Ovary (tissue), 9 donors: ENCODE data around the gene STAMBPL1. TPM values are rescaled to one million over a fixed set of nuclear protein-coding genes. Genes with fewer than 3 reads are reported as not detected.

Experiments
- DNase-seq, 5 donors: peaks; one replicate each; pipeline ENCODE4 v3.0.0-alpha.2; 2019 to 2020
- H3K27ac ChIP-seq, 2 donors: fragments of 200-600 bp; one replicate each; pipeline versions ENCODE4 v1.5.1 to v1.8.0; 2019 to 2022
- H3K27me3 ChIP-seq: fragments of 200-600 bp; one replicate; pipeline ENCODE4 v1.8.0; 2022
- H3K36me3 ChIP-seq: fragments of 200-600 bp; sonication (generic); one replicate; pipeline ENCODE4 v1.5.1; 2019
- H3K4me1 ChIP-seq: one replicate; pipeline ENCODE4 v1.8.1; 2013; ENCODE audit warnings: mild to moderate bottlenecking, moderate library complexity; ENCODE audit not compliant: insufficient read depth
- H3K4me3 ChIP-seq: fragments of 200-600 bp; sonication (generic); one replicate; pipeline ENCODE4 v1.5.1; 2017
- H3K9me3 ChIP-seq, 2 donors: fragments of 200-600 bp in 1 of 2; sonication (generic) in 1 of 2; one replicate each; pipeline versions ENCODE4 v1.5.1 to v1.8.1; 2013 to 2019; ENCODE audit warnings: mild to moderate bottlenecking in 1 of 2, moderate library complexity in 1 of 2
- EP300 ChIP-seq: sonication (generic); formaldehyde crosslinking; IDR thresholded peaks from one replicate; pipeline ENCODE4 v1.6.1; 2017; ENCODE audit warnings: antibody characterized with exemption
- POLR2A ChIP-seq: fragments of 450-650 bp; IDR thresholded peaks from one replicate; pipeline ENCODE4 v1.6.1; 2017; ENCODE audit warnings: antibody characterized with exemption, mild to moderate bottlenecking, moderate library complexity
- whole genome bisulfite sequencing, 3 donors: extraction: QIAGEN DNeasy Blood & Tissue Kit in 1 of 3; methylation state at CpG; one replicate each; pipeline versions ENCODE4 v1.1.5 to v1.1.7; 2013 to 2017; 5-methylcytosine and 5-hydroxymethylcytosine counted together
- intact Hi-C, 4 donors: fragments of 100-400 bp; cut with DNase I; formaldehyde crosslinking; loops; one replicate each; pipeline versions ENCODE4 v1.11.0 to v1.15.1; 2022 to 2023
- polyA plus RNA-seq, 2 donors: library from polyadenylated mRNA; stranded (reverse); fragments of 200-250 nt in 1 of 2; fragments of 350-450 nt in 1 of 2; fragmentation: Illumina TruSeq in 1 of 2; extraction: RNeasy Lipid Tissue Mini Kit (QIAGEN cat#74804) in 1 of 2; gene quantifications; one replicate each; pipeline ENCODE4 v1.2.3, GENCODE V29; 2013 to 2014
- total RNA-seq, 7 donors: library from RNA; depleted of rRNA in 2 of 7; stranded (reverse); fragments of >200 nt in 2 of 7; fragmentation: NEBNext Ultra II Directional in 3 of 7; extraction: Animal tissue kit (Norgen Biotek cat#: 25700) in 3 of 7; gene quantifications; one replicate each; pipeline versions ENCODE4 v1.1.0 to v1.2.4, GENCODE V29; 2016 to 2023
- TF ChIP-seq, protein P1 (sequence below), 3 donors: fragments of 450-650 bp in 2 of 3; fragments of 200-600 bp in 1 of 3; IDR thresholded peaks; one replicate each; pipeline versions ENCODE4 v1.5.1 to v1.8.0; 2016 to 2022; ENCODE audit warnings: antibody characterized with exemption in 3 of 3, mild to moderate bottlenecking in 1 of 3
- donor health status: DM: no; HTN: no; CAD: no; lungs with moderate emphysema.
- donor health status: DM: no; HTN: no; CAD: no.
- donor health status: Bipolar disorder and iron deficiency.
- donor health status: DM: yes; HTN: yes; CAD: no.
- donor health status: DM: no; HTN: no; CAD: no.
- donor health status: DM: yes; HTN: yes; CAD: no.

STAMBPL1 gene
- total and polyA plus RNA-seq, 9 donors = 7.9 to 39.6 (median 14.4) TPM

DNA sequence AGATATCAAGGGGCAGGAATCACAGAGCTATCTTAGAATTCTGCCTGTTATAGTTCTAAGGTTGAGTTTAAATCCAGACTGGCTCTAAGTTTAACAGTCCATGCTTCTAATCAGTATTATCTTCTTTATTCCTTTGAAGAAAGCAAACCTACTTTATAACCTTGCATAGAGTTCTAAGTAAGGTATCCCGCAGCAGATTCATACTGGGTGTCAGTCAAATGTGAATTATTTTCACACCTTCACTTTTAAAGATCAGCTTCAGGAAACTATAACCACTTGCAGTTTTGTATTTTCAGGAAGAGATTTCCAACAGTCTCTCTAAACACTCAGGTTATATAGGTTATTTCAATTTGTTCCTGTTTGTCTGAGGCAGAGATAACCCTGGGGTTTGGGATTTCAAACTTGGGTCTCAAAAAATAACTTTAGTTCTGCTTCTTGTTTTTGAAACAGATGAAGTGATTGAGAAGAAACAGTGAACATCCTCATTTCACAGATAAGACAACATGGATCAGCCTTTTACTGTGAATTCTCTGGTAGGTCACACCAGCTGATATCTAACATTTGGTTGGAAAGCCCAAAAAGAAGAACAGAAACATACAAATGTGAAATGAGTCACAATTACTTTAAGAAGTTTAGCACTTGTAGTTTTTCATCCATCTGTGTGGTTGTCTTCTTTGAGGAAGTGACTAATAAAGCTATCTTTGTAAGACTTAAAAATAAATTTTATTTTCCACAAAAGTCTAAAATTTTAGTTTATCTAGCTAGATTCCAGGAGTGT lies 21.4 kb downstream of the STAMBPL1 start:
- no peak for DNase-seq
- H3K4me3 ChIP-seq = no peak overlapping the region
- H3K4me1 ChIP-seq = peaks cover 9% of the 10 kb centered on the region
- H3K36me3 ChIP-seq = no peaks in the 10 kb centered on the region
- 93 to 100% (median 95%) methylated on average over 1 of the region's 1 CpG for WGBS, 3 donors
- no peak overlapping the region for H3K27ac ChIP-seq
- TF ChIP-seq EP300 (no peak), POLR2A (no peak)
- TF ChIP-seq, protein P1, sequence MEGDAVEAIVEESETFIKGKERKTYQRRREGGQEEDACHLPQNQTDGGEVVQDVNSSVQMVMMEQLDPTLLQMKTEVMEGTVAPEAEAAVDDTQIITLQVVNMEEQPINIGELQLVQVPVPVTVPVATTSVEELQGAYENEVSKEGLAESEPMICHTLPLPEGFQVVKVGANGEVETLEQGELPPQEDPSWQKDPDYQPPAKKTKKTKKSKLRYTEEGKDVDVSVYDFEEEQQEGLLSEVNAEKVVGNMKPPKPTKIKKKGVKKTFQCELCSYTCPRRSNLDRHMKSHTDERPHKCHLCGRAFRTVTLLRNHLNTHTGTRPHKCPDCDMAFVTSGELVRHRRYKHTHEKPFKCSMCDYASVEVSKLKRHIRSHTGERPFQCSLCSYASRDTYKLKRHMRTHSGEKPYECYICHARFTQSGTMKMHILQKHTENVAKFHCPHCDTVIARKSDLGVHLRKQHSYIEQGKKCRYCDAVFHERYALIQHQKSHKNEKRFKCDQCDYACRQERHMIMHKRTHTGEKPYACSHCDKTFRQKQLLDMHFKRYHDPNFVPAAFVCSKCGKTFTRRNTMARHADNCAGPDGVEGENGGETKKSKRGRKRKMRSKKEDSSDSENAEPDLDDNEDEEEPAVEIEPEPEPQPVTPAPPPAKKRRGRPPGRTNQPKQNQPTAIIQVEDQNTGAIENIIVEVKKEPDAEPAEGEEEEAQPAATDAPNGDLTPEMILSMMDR (IDR thresholded peaks at IDR 0.05) = no peak
- intact Hi-C loops = no loop called here
- H3K9me3 ChIP-seq = no peaks in the 10 kb centered on the region
- H3K27me3 ChIP-seq = no peaks in the 10 kb centered on the region

DNA sequence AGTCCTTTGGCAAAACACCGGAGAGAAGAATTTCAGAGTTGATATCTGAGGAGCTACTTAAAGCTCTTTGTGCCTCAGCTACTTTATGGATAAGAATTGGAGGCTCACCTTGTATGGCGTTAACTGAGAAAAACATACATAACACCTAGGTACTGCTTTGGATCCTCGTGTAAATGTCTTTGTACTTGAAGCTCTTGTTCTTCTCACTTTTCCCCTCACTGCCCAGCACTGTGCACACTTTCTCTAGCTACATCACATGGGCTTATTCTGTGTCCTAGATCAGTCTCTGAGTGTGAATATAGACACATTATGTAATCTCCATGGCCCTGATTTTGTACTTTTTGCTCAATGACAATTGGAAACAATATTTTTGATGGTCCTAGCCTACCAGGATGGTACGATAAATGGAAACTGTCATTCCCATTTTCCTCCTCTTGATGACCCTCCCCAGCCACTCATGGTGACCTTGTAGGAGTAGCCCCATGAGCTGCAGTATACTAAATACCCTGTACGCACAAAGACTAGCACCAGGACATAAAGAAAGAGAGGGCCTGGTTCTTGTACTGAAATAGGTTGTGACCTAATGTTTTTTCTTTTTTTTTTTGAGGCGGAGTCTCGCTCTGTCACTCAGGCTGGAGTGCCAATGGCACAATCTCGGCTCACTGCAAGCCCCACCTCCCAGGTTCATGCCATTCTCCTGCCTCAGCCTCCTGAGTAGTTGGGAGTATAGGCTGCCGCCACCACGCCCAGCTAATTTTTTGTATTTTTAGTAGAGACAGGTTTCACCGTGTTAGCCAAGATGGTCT lies 22.1 kb downstream of the STAMBPL1 start:
- WGBS, 3 donors = 82 to 83% (median 83%) methylated on average over 11 of the region's 11 CpGs
- no peaks in the 10 kb centered on the region for H3K36me3 ChIP-seq
- DNase-seq = no peak
- H3K9me3 ChIP-seq = no peaks in the 10 kb centered on the region
- no peak overlapping the region for H3K27ac ChIP-seq
- H3K4me3 ChIP-seq = no peak overlapping the region
- H3K4me1 ChIP-seq = peaks cover 7% of the 10 kb centered on the region
- TF ChIP-seq, protein P1 (IDR thresholded peaks at IDR 0.05) = no peak
- TF ChIP-seq EP300 (no peak), POLR2A (no peak)
- intact Hi-C loops = no loop called here
- H3K27me3 ChIP-seq = no peaks in the 10 kb centered on the region

DNA sequence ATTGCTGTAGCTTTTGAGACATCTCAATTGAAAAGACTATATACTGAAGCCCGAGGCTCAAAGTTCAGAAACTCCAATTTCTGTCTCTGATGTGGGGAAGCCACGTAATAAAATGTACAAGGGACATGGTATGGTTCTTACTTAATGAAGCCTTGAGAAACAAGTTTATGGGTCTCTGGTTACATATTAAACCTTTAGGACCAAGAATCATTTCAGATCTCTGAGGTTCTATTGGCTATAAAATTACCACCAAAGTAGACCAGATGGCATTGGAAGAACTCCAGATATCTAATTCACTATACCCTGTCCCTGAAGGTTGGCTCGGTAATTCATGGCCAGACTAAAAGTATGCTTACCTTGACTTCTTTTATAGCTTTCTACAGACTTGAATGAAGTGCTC lies 23.7 kb downstream of the STAMBPL1 start:
- DNase-seq = no peak
- peaks cover 2% of the 10 kb centered on the region for H3K4me1 ChIP-seq
- TF ChIP-seq POLR2A (no peak), EP300 (no peak)
- TF ChIP-seq, protein P1 (IDR thresholded peaks at IDR 0.05) = no peak
- H3K4me3 ChIP-seq = no peak overlapping the region
- H3K9me3 ChIP-seq = no peaks in the 10 kb centered on the region
- no peaks in the 10 kb centered on the region for H3K27me3 ChIP-seq
- intact Hi-C loops = no loop called here
- H3K27ac ChIP-seq = no peak overlapping the region
- no peaks in the 10 kb centered on the region for H3K36me3 ChIP-seq
- 95 to 99% (median 96%) methylated on average over 3 of the region's 3 CpGs for WGBS, 3 donors

DNA sequence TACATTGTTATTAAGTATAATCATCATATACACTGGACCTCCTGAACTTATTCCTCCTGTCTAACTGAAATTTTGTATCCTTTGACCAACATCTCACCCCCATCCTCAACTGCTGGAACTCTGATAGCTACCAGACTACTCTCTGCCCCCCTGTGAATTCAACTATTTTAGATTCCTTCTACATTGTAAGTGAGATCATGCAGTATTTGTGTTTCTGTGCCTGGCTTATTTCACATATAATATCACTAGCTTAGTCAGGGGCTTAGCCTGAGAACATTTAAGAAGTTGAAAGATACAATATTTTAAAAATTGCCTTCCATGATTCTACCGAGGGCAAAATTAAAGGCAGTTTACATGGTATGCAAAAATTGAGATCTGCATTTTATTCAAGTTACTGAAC lies 26.9 kb downstream of the STAMBPL1 start:
- TF ChIP-seq EP300 (no peak), POLR2A (no peak)
- TF ChIP-seq, protein P1 (IDR thresholded peaks at IDR 0.05) = no peak
- H3K4me3 ChIP-seq = no peak overlapping the region
- DNase-seq = no peak
- no peaks in the 10 kb centered on the region for H3K9me3 ChIP-seq
- intact Hi-C loops = no loop called here
- H3K4me1 ChIP-seq = no peaks in the 10 kb centered on the region
- H3K27me3 ChIP-seq = no peaks in the 10 kb centered on the region
- H3K36me3 ChIP-seq = no peaks in the 10 kb centered on the region
- 82 to 88% (median 84%) methylated on average over 1 of the region's 1 CpG for WGBS, 3 donors
- H3K27ac ChIP-seq = no peak overlapping the region
